Stomach smooth muscle (tissue), 2 donors: Measurements from ENCODE around the gene LCP2.

Experiments
- H3K27ac ChIP-seq: one replicate; pipeline ENCODE4 v1.7.0; 2013; ENCODE audit warnings: mild to moderate bottlenecking, low read length, inconsistent platforms
- H3K27me3 ChIP-seq, 2 donors: one replicate each; pipeline ENCODE4 v1.7.0; 2013; ENCODE audit warnings: low read length in 2 of 2; ENCODE audit not compliant: insufficient read depth in 2 of 2, control insufficient read depth in 1 of 2
- H3K36me3 ChIP-seq, 2 donors: one replicate each; pipeline ENCODE4 v1.7.0; 2013; ENCODE audit warnings: low read length in 2 of 2; ENCODE audit not compliant: control insufficient read depth in 2 of 2, insufficient read depth in 2 of 2
- H3K4me1 ChIP-seq: one replicate; pipeline ENCODE4 v1.7.0; 2013; ENCODE audit warnings: low read length; ENCODE audit not compliant: control insufficient read depth, insufficient read depth
- H3K4me3 ChIP-seq, 2 donors: one replicate each; pipeline ENCODE4 v1.7.0; 2013; ENCODE audit warnings: low read length in 2 of 2
- H3K9ac ChIP-seq, 2 donors: one replicate each; pipeline ENCODE4 v1.7.0; 2013; ENCODE audit warnings: low read length in 2 of 2, mild to moderate bottlenecking in 1 of 2
- H3K9me3 ChIP-seq, 2 donors: one replicate each; pipeline ENCODE4 v1.7.0; 2013; ENCODE audit warnings: low read length in 2 of 2; ENCODE audit not compliant: control insufficient read depth in 2 of 2
- donor health status: healthy.
- donor health status: Pancreatic carcinoma.

LCP2 gene

GRCh38 chr5:170263906-170264305 lies 33.7 kb downstream of the LCP2 start:
- peaks cover 0 to 8% of the 10 kb centered on the region in 2 donors for H3K27me3 ChIP-seq
- H3K27ac ChIP-seq = no peak overlapping the region
- H3K9me3 ChIP-seq = no peaks in the 10 kb centered on the region
- no peak overlapping the region for H3K4me3 ChIP-seq
- peaks cover 12% of the 10 kb centered on the region for H3K4me1 ChIP-seq
- no peaks in the 10 kb centered on the region for H3K36me3 ChIP-seq
- H3K9ac ChIP-seq = no peak overlapping the region

- H3K27ac ChIP-seq = no peak overlapping the region
- peaks cover 4% of the 10 kb centered on the region for H3K4me1 ChIP-seq
- H3K9me3 ChIP-seq = no peaks in the 10 kb centered on the region
- H3K4me3 ChIP-seq = no peak overlapping the region
- no peak overlapping the region for H3K9ac ChIP-seq
- no peaks in the 10 kb centered on the region for H3K36me3 ChIP-seq
- H3K27me3 ChIP-seq = peaks cover 0 to 7% of the 10 kb centered on the region in 2 donors
Measured at GRCh38 chr5:170262061-170263045, 35.2 kb downstream of the LCP2 start.

GRCh38 chr5:170261528-170262043 lies 36.0 kb downstream of the LCP2 start:
- Histone ChIP-seq H3K27me3 (peaks cover 0 to 2% of the 10 kb centered on the region in 2 donors), H3K4me1 (peaks cover 7% of the 10 kb centered on the region), H3K9me3 (no peaks in the 10 kb centered on the region), H3K9ac (no peak overlapping the region), H3K36me3 (no peaks in the 10 kb centered on the region), H3K27ac (no peak overlapping the region), H3K4me3 (no peak overlapping the region)

- no peaks in the 10 kb centered on the region for H3K9me3 ChIP-seq
- no peaks in the 10 kb centered on the region for H3K36me3 ChIP-seq
- H3K9ac ChIP-seq = no peak overlapping the region
- no peak overlapping the region for H3K4me3 ChIP-seq
- H3K27me3 ChIP-seq = no peaks in the 10 kb centered on the region
- H3K27ac ChIP-seq = no peak overlapping the region
- peaks cover 3% of the 10 kb centered on the region for H3K4me1 ChIP-seq
Measured at GRCh38 chr5:170257370-170257769, 40.2 kb downstream of the LCP2 start.

GRCh38 chr5:170256571-170256970 lies 41.0 kb downstream of the LCP2 start:
- H3K4me1 ChIP-seq = peaks cover 3% of the 10 kb centered on the region
- H3K9ac ChIP-seq = no peak overlapping the region
- H3K36me3 ChIP-seq = no peaks in the 10 kb centered on the region
- H3K27me3 ChIP-seq = no peaks in the 10 kb centered on the region
- H3K4me3 ChIP-seq = no peak overlapping the region
- no peaks in the 10 kb centered on the region for H3K9me3 ChIP-seq
- H3K27ac ChIP-seq = no peak overlapping the region

GRCh38 chr5:170254056-170254455 lies 43.5 kb downstream of the LCP2 start:
- Histone ChIP-seq H3K4me1 (peaks cover 3% of the 10 kb centered on the region), H3K9ac (no peak overlapping the region), H3K27me3 (no peaks in the 10 kb centered on the region), H3K9me3 (no peaks in the 10 kb centered on the region), H3K4me3 (no peak overlapping the region), H3K36me3 (no peaks in the 10 kb centered on the region), H3K27ac (no peak overlapping the region)

GRCh38 chr5:170252720-170253350 lies 44.7 kb downstream of the LCP2 start:
- no peaks in the 10 kb centered on the region for H3K27me3 ChIP-seq
- H3K9ac ChIP-seq = no peak overlapping the region
- H3K27ac ChIP-seq = no peak overlapping the region
- H3K36me3 ChIP-seq = no peaks in the 10 kb centered on the region
- no peak overlapping the region for H3K4me3 ChIP-seq
- no peaks in the 10 kb centered on the region for H3K9me3 ChIP-seq
- peaks cover 3% of the 10 kb centered on the region for H3K4me1 ChIP-seq

GRCh38 chr5:170252109-170252508 lies 45.5 kb downstream of the LCP2 start:
- Histone ChIP-seq H3K9me3 (no peaks in the 10 kb centered on the region), H3K4me3 (no peak overlapping the region), H3K27me3 (no peaks in the 10 kb centered on the region), H3K9ac (no peak overlapping the region), H3K27ac (no peak overlapping the region), H3K36me3 (no peaks in the 10 kb centered on the region), H3K4me1 (peaks cover 2% of the 10 kb centered on the region)

- no peak overlapping the region for H3K4me3 ChIP-seq
- no peaks in the 10 kb centered on the region for H3K27me3 ChIP-seq
- H3K4me1 ChIP-seq = no peaks in the 10 kb centered on the region
- no peaks in the 10 kb centered on the region for H3K9me3 ChIP-seq
- H3K9ac ChIP-seq = no peak overlapping the region
- H3K27ac ChIP-seq = no peak overlapping the region
- H3K36me3 ChIP-seq = no peaks in the 10 kb centered on the region
Measured at GRCh38 chr5:170251462-170251861, 46.1 kb downstream of the LCP2 start.

- no peak overlapping the region for H3K9ac ChIP-seq
- H3K27ac ChIP-seq = no peak overlapping the region
- H3K36me3 ChIP-seq = no peaks in the 10 kb centered on the region
- H3K9me3 ChIP-seq = no peaks in the 10 kb centered on the region
- H3K27me3 ChIP-seq = no peaks in the 10 kb centered on the region
- H3K4me3 ChIP-seq = no peak overlapping the region
- no peaks in the 10 kb centered on the region for H3K4me1 ChIP-seq
Measured at GRCh38 chr5:170250810-170251317, 46.7 kb downstream of the LCP2 start.
